HG02870 (cell line): ENCODE data around the gene CTNND2.
"Not testable (repeated sequence)": the region's sequence is repeated elsewhere in the genome, so short reads cannot be mapped to it uniquely, and the experiment has no call there.

Experiments
- ATAC-seq: cut with Tn5 transposase; IDR thresholded peaks from one replicate; pipeline ENCODE4 v1.9.1; 2021; ENCODE audit warnings: mild to moderate bottlenecking, moderate library complexity; ENCODE audit not compliant: unreplicated experiment

CTNND2 gene

DNA sequence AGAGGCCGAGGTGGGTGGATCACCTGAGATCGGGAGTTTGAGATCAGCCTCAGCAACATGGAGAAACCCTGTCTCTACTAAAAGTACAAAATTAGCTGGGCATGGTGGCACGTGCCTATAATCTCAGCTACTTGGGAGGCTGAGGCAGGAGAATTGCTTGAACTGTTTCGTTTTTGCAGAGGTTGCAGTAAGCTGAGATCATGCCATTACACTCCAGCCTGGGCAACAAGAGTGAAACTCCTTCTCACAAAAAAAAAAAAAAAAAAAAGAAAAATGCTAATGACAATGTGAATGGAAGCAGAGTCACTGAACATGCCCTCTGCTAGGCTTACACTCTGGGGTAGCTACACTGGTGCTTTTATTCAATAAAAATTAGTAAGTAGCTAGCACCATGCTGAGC is 899.7 kb downstream of the CTNND2 start:
- ATAC-seq, result not testable (repeated sequence)

DNA sequence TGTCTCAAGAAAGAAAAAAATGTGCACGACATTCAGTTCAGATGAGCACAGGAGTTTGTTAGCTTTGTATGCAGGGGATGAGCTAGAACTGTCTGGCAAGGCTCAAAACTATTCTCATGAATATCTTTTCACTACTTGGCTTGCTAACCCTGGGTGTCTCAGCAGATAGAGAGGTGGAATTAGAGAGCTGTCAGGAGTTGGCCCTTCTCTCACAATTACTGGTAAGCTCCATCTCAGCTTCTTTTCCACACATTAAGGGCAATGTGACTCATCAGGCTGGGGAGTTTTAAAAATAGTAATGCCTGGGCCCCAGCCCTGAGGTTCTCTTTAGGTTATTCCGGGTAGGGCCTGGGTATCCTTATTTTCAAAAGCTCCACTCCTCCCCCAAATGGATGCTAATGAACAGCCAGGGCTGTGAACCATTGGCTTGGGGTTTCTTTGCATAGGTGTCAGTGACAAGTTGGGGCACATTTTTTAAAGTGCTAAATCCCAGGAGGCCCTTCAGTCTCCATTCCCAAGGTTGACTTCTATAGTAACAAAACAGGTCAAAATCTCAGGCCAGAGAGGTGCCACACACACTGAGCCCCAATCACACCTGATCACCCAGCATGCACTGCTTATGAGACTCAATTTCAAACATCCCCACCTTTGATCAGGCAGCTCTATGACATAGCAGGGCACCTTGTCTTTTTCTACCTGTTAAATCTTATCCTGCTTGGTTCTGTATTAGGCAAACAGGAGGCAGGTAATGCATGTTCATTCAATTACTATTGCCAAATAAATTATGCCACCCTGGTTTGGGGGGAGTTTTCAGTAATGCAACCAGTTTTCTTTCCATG is 903.5 kb downstream of the CTNND2 start:
- no peak for ATAC-seq

DNA sequence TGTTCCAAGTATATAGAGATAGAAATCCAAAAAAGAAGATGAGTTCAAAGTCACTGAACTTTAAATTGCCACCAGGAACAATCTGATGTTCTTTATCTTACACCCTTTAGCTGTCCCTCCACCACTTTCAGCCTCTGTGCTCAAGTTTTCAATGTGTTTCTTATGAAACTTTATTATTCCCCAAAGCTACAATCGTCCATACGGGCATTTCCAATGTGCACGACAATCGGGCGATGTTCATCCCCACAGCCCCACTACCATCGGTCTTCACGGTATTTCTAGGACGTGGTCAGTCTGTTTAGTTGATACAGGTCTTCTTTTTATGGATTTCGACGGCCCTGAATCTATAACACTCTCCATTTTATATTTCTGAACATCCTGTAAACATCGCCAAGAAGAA is 904.5 kb downstream of the CTNND2 start:
- ATAC-seq, result no peak

DNA sequence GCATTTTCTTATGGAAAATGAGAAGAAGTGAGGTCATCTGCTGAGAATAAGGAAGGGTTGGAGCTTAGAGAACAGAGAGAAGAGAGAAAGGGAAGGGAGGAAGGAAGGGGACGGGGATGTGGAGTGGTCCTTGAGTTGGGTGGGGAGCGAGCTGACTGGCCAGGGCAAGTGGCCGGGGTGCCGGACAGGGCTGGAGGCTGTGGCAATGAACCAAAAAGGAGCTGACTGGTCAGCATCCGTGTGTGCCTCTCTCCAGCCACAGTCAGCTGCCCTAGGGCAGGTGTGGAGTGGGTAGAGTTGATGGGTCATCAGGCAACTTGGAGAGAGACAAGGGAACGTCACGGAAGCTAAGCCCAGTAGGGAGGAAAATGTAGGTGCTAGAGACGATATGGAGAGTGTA is 908.4 kb downstream of the CTNND2 start:
- no peak for ATAC-seq

DNA sequence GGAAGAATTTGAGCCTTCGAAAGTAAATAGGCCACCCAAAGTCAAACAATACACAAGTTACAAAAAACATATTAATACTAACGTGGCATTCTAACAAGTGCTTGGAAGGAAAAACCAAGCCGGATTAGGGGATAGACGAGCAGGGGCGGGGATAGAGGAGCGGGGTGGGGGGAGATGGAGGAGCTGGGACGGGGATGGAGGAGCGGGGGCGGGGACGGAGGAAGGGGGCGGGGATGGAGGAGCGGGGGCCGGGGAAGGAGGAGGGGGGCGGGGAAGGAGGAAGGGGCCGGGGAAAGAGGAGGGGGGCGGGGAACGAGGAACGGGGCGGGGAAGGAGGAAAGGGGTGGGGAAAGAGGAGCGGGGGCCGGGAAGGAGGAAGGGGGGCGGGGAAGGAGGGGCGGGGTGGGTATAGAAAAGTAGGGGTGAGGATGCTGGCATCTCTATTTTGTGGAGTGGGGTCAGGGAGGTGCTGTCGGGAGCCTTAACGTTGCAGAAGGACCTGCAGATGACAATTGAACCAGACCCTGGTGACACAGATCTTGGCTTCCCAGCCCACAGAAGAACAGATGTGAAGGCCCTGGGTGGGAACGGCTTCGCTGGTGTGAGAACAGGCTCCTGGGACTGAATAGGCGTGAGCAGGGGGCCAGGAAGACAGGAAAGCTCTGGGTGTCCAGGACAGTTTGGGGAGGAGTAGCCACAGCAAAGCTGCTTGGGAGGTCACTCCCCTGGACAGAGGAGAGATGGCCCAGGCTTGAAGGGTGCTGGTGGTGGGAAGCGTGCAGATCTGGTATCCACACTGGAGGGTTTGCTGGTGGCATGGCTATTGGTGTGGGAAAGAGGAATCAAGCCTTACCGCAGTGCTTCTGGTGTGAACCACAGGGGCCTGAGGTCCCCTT is 909.9 kb downstream of the CTNND2 start:
- no peak for ATAC-seq

DNA sequence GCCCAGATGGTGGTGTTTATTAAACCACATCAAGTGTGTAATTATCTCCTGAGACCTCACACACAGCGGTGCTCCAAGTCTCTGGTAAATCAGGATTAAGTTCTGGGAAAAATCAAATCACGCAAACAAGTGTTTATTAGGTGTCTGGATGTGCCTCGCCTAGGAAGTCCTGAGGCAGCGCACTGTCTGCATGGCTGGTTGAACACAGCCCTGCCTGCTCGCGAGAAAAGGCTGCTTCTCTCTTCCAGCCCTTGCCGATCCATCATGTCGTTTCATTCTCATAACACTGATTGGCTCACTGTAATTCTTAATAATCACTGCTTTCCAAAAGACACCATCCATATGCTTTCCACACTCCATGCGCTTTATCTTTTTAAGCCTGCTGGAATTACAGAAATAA is 913.6 kb downstream of the CTNND2 start:
- ATAC-seq, result no peak

DNA sequence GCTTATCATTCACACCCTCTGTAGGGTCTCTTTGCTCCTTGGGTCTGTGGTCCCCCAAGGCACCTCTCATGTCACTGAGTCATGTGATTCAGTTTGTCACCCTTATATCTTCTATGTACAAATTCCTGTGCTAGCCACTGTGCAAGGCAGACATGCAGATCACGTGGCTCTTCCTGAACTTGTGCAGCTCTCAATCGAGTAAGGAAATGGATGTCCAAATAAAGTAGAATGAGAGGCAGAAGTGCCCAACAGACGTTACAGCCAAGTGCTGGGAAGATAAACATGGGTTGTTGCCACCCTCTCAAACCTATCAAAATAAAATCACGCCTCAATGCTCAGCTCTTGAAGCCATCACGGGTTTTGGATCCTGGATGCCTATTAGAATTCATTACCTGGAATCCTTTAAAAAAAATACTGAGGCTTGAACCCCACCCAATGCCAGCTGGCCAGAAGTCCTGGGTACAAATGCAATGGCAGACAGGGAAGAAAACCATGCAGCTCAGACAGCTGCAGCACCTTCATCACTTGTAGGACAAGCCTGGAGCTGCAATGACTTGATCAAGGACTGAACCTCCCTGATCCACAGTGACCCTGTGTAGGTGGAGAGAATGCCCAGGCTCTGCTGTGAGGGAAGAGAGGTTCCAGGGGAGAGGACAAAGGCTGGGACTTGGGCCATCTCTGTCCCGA is 914.5 kb downstream of the CTNND2 start:
- no peak for ATAC-seq

DNA sequence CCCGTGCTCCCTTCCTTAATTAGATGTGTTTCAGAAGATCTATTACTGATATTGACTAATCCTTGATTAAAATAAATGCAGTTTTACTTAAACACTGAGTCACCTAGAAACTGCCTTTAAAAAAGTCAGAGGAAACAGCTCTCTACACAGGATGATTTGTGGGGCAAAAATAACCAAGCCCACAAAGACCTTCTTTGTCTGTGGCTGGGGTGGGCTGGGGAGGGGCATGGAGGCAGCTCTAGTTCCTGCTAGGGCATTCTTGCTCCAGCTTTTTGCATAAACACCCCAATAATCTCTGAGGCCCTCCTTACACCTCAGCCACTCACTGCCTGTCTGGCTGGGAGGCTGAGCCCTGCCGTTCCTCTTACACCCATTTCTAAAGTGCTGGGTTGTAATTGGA is 915.6 kb downstream of the CTNND2 start:
- ATAC-seq, result no peak

DNA sequence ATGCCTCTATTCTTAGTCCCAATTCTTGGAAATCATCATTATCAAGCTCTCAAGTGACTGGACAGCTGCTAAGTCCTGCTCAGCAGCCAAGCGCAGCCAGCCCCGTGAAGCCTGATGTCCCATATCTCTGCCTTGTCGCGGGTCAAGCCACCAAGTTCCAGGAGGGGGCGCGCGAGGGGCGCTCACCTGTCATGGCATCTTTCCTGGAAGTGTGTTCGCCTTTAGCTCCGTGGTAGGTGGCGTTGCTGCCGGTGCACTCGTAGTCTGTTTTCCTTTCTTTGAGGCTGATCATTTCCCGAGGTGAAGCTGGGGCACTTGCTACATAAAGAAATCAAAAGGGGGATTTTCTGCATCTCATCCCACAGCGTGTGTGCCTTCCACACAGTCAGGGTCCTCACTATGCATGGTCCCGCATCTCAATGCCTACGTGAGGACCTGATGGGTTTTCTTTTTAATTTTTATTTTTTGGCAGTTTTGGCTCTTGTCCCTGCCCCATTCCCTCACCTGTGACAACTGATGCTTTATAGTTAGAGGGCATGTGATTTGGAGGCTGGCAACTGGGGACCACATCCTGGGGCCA is 916.2 kb downstream of the CTNND2 start:
- ATAC-seq, result peak; percentile 85

DNA sequence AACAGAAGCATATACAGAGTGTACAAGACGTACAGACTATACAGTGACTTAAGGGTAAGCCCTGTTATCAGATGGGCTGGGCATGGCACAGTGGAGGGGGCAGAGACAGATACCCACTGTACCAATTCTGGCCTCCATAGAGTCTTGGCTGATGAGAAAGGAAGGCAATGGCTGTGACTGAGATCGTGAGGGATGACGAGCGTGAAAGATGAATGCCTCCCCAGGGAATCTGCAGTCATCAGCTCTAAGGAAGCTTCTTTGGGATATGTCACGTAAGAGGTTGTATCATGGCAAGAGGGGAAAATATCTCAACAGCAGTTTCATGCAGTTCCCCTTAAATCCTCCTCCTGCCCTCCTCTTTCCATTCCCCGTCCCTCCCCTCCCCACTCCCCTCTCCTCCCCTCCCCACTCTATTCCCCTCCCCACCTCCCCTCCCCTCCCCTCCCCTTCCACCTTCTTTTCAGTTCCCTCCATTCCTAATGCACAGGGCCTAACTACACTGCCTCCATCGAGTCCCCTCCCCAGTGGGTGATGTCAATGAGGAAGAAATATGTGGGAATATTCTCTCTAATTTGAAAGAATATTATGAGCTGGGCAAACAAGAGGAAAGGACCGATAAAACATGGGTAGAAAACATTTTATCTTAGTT is 916.8 kb downstream of the CTNND2 start:
- ATAC-seq, result no peak

DNA sequence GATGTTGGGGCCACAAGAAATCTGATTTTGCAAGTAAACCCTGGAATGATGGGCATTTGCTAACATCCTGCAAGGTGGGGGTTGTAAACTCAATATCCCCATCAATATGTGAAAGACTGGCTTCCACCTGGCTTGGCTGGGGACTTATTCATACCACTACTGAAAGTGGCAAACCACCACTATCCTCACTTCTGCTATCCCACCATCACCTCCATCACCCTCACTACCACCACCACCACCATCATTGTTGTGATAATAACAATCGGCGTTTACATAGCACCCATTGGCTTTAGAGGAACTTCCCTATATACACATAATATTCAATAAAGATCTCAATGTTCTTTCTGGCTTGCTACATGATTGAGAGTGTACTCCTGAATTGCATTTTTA is 918.5 kb downstream of the CTNND2 start:
- peak; percentile 51 for ATAC-seq

DNA sequence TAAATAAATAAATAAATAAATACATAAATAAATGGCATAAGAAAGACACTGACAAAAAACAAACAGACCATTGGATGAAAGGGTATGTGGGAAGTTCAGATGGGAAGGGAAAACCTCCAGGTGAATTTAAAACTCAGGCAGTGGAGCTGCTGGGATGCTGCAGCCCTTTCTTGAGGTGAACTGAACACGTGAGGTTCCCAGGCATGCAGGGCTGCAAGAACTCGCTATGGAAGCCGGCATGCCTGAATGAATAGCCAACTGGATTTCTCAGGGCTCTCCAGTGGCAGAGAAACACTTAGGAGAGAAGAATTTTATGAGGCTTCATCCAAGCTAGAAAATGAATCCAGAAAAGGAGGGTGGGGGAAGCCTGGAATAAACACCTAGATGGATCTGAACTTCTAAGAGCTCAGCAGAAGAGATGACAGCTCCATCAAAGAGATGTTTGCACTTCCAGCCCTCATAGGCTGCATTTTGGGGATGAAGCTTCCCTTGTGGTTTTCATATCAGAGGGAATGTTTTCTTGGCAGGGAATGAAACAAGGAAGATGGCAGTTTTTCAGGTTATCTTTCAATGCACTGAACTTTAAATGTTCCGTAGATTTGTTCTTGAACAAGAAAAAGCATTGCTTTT is 919.0 kb downstream of the CTNND2 start:
- no peak for ATAC-seq

DNA sequence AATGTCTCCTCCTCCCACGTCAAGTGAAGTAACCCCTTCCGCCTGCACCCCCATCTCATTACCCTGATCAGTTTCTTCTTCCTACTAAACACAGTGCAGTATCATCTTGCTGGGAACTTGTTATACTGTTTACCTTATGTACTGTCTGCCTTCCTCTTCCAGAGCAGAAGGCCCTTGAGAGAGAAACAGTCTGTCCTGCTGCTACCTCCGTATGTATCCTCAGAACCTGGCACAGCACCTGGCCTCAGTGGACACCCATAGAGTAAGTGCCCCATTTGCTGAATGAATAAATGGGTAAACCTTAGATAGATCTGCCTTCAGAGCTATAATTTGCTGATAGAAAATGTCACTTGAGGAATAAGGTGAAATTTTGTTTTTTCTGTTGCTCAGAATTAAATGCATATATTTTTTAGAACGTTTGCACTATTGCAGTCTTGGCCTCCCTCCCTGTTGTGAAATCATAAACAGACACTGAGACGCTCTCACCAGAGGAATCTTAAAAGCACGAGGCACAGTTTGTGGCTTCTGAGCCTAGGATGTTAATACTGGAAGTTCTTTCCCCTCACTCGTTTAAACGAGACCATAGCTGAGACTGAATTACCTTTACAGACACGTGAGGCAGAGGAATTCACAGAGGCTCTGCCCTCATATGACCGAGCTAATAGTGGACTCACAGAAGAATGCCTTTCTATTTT is 920.1 kb downstream of the CTNND2 start:
- ATAC-seq, result no peak

DNA sequence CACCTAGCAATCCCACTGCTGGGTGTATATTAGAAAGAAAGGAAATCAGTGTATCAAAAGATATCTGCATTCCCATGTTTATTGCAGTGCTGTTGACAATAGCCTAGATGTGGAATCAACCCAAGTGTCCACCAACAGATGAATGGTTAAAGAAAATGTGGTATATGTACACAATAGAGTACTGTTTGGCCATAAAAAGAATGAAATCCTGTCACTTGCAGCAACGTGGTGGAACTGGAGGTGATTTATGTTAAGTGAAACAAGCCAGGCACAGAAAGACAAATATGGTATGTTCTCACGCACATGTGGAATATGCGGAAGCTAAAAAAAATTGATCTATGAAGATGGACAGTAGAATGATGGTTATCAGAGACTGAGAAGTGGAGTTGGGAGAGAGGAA is 921.6 kb downstream of the CTNND2 start:
- ATAC-seq, result no peak

DNA sequence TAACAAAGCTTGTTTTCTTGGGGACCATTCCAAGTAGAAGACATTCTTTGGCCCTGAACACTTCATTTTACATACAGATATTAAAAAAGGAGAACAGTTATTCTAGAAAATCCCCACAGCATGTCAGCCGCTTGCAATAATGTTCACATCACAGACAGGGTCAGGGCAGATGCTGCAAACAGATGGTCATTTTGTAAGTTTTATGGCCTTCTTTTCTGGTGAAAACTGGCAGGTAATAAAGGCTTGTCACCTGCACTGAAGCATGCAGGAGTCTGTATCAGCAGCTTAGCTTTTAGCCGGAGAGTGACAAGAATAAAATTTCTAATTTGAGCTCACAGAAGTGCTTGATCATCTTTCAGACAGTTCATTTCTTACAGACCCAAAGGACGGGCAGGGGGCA is 922.3 kb downstream of the CTNND2 start:
- no peak for ATAC-seq

DNA sequence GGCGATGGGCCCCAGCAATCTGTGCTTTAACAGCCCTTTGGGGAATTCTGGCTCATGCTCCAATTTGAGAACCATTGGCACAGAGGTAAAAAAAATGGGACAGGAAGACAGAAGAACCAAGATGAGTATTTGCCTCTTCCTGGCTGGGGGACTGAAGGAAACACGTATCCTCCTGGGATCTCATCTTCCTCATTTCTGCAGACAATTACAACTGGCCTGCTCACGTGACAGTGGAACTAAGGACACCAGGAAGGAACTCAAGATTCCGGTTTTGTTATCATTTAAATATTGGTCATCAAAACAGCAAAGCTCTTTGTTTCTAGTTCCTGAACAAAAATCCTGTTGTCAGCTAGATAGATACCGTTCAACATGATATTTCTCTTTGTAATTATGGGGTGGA is 927.2 kb downstream of the CTNND2 start:
- ATAC-seq, result no peak

DNA sequence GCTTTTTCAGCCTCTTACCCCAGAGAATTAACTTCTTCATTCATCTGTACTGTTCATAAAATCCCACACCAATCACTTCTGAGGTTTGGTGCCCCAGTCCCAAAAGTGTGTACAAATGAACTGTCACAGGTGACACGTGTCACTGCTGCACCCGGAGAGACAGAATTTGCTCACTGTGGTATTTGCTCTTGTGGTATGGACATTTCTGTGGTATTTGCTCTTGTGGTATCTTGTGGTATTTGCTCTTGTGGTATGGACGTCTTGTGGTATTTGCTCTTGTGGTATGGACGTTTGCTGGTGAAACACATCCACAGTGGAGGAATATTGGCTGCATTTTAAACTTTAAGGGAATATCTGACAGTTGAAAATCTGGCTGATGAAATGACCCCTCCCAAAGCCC is 928.3 kb downstream of the CTNND2 start:
- no peak for ATAC-seq

DNA sequence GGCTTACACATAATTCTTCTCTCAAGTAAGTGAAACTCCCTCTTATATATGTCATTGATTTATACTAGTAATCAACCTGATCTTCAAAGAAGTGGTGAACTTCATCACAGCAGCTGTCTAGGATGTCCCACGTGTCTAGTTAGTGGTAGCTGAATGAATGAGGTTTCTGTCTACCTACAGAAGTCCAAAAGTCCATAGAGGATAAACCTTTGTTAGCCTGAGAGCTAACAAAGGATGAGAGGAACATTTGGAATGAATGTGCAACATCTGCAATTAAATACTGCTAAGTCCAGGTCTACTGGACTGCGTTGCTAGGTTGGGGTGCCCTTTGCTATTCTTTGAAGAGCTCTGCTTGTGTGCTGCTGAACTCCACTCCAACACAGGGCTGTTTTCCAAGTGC is 929.4 kb downstream of the CTNND2 start:
- ATAC-seq, result no peak

DNA sequence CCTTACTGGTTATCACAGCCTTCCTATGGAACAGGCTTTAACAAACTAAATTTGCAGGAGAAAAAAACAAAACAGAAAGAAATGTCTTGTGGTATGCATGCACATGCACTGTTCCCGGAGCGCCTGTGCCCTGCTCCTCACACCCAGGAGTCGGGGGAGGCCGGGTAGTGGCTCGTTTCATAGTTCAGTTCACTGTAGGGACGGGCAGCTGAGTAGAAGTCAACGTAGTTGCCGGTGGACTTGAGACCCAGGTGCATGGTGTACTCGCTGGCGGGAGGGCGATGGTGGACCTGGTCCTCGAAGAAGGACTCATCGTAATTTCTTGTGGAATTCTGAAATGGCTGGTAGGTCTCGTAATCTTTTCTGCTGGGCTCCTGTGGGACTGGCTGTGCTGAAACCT is 930.9 kb downstream of the CTNND2 start:
- ATAC-seq, result no peak
